ENCODE results near the gene TRAPPC2L.

- no peak for TF ChIP-seq CTCF (conservative IDR thresholded peaks at IDR 0.05; ENCODE audit: low read depth in 2 of 2)
- no peak for TF ChIP-seq EZH2phosphoT487 (IDR thresholded peaks at IDR 0.05; ENCODE audit: unreplicated experiment)
- no peak for TF ChIP-seq REST (IDR thresholded peaks at IDR 0.05; ENCODE audit: unreplicated experiment)
Measured at GRCh38 chr16:88911136-88911945, 54.4 kb downstream of the TRAPPC2L start.
